ENCODE results near the gene LRMDA. TPM values are rescaled to one million over a fixed set of nuclear protein-coding genes. Genes with fewer than 3 reads are reported as not detected.

The LRMDA gene
- polyA plus RNA-seq, 3 donors: 7.2 to 20.6 (median 14.4) TPM

DNA sequence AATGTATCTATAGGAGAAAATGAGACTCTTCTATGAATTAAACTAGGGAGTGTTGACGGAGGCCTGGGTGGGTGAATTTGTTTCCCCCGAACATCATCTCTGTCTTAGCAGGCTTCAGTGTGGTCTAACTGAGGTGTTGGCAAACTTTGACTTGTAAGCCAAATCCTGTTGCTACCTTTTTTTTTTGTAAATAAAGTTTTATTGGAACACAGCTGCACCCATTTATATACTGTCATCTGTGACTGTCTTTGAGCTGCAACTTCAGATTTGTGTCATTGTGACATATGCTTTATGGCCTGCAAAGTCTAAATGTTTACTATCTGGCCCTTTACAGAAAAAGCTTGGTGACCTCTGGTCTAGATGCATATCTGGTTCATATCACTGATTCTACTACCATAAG, 455.9 kb downstream of the LRMDA start:
- H3K27ac ChIP-seq (ENCODE audit: low read depth, low read length): no peak overlapping the region
- WGBS, 3 donors: 96 to 98% (median 96%) methylated on average over 2 of the region's 2 CpGs

DNA sequence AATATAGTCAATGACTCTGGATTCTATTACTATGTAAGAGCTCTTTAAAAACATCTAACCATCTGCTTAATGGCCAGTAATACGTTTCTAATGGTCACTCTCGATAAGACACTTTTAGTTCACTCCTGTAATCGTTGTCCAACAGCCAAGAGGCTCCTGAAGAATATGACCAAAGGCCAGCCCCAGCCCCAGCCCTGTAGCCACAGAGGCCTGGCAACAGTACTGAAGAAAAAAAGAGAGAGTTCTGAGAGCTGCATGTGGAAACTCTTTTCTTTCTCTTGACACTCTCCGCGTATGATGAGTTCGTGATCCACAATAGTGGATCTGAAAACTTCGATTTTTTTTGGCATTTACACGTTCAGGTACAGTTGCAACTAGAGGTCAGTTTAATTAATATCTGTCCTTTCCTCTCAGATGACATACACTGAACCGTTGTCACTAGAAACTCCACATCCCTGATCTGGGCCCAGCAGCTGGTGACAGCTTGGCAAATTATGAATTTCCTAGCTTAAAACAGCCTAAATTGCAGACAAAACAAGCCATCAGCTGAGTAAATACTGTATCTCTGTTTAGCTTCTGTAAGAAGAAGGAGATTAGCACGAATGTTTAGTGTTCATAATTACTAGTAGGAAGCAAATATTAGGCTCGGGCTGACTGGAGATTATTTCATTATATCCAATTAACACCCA, 456.7 kb downstream of the LRMDA start:
- WGBS, 3 donors: 69 to 89% (median 74%) methylated on average over 11 of the region's 11 CpGs

GRCh38 chr10:75889051-75889450, 457.6 kb downstream of the LRMDA start:
- no peak overlapping the region for H3K27ac ChIP-seq (ENCODE audit: low read depth, low read length)
- 94 to 99% (median 98%) methylated on average over 2 of the region's 2 CpGs for WGBS, 3 donors

More for the DNA sequence above, 456.7 kb downstream of the LRMDA start:
- no peak overlapping the region for H3K27ac ChIP-seq (ENCODE audit: low read depth, low read length)

DNA sequence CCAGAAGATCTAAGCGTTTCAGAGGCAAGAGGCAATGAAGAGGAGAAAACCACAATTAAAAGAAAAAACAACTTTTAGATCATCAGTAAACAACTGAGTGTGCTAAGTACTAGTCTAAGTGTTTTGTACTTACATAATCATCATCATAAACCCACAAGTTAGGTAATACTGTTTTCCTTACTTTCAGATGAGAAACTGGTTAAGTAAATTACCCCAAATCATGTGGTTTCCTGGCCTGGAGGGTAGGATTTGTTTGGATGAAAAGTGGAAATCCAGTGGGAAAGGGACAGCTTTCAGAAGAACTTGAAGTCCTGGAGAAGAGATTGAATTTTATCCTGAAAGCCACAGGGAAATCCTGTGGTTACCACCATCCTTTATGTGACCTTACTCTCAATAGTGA, 463.3 kb downstream of the LRMDA start:
- no peak overlapping the region for H3K27ac ChIP-seq (ENCODE audit: low read depth, low read length)
- 88 to 97% (median 95%) methylated on average over 1 of the region's 1 CpG for WGBS, 3 donors

GRCh38 chr10:75895259-75895658, 463.8 kb downstream of the LRMDA start:
- H3K27ac ChIP-seq (ENCODE audit: low read depth, low read length): no peak overlapping the region

DNA sequence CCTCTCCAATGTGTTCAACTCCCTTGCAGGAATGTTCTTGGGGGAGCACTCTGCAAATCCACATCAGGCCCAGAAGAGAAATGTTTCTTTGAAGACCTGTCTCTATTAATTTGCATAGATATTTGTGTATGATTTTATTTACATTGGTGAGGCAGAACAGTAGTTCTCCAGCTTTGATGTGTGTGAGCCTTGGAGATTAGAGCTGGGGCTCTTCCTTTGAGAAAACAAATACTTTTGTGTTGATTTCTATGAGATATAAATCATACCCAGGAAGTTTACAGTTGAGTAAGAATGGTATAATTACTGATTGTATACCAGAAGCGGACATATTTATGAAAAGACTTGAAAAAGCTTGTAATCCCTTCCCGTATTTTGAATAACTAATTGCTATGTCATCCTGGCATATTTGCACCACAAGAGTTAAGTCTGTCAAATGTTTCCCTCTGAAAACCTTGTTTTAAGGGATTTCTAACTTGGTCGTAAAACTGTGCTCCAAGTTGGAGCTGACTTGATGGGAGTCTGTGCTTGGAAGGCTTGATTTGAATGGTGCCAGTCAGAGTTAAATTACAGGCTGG, 468.5 kb downstream of the LRMDA start:
- 89 to 94% (median 94%) methylated on average over 3 of the region's 3 CpGs for WGBS, 3 donors
- no peak overlapping the region for H3K27ac ChIP-seq (ENCODE audit: low read depth, low read length)

DNA sequence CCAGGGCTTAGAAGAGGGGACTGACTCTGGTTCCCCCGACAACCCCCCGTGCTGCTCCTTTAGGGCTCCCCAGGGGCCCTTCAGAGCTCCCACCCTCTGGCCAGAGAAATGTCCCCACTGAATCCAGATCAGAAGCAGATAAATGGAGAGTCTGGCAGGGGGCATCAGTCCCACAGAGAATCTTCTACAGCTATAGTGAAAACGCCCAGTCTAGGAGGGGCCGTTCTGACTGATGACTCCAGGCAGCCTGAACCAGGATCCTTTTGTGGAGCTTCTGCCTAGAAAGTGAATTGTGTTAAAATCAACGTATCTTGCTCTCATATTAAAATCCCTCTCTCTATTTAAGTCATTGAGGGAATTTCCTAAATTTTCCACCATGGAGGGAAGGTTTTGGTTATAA, 471.4 kb downstream of the LRMDA start:
- H3K27ac ChIP-seq (ENCODE audit: low read depth, low read length): no peak overlapping the region
- 82 to 89% (median 83%) methylated on average over 5 of the region's 5 CpGs for WGBS, 3 donors

- H3K27ac ChIP-seq (ENCODE audit: low read depth, low read length): no peak overlapping the region
- WGBS, 3 donors: 44 to 58% (median 56%) methylated on average over 15 of the region's 15 CpGs
Measured at GRCh38 chr10:75904499-75905283, 473.3 kb downstream of the LRMDA start.

GRCh38 chr10:75905490-75905889, 474.1 kb downstream of the LRMDA start:
- WGBS, 3 donors: 83 to 91% (median 84%) methylated on average over 4 of the region's 4 CpGs
- no peak overlapping the region for H3K27ac ChIP-seq (ENCODE audit: low read depth, low read length)

DNA sequence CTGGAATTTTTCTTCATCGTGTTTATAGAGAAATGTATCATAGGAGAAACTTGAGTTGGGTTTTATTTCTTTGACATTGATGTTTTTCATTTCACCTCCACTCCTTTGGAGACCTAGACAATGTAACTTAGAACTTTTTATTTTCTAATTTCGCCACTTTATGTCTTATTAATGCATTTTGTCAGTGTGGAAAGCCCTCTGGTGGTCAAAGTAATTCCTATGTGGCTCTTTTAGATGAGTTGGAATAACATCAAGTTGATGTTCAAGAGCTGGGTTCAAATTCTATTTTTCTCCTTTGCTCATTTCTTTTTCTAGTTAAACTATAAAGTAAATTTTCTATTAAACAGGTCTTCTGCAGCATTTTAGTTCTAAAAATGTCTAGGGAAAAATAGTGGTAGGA, 478.6 kb downstream of the LRMDA start:
- H3K27ac ChIP-seq (ENCODE audit: low read depth, low read length): no peak overlapping the region
- WGBS, 3 donors: 60 to 73% (median 69%) methylated on average over 2 of the region's 2 CpGs

GRCh38 chr10:75911426-75911825, 480.0 kb downstream of the LRMDA start:
- WGBS, 3 donors: 85 to 94% (median 92%) methylated on average over 2 of the region's 2 CpGs
- no peak overlapping the region for H3K27ac ChIP-seq (ENCODE audit: low read depth, low read length)

GRCh38 chr10:75916906-75917305, 485.5 kb downstream of the LRMDA start:
- 85 to 97% (median 86%) methylated on average over 3 of the region's 3 CpGs for WGBS, 3 donors
- H3K27ac ChIP-seq (ENCODE audit: low read depth, low read length): no peak overlapping the region

DNA sequence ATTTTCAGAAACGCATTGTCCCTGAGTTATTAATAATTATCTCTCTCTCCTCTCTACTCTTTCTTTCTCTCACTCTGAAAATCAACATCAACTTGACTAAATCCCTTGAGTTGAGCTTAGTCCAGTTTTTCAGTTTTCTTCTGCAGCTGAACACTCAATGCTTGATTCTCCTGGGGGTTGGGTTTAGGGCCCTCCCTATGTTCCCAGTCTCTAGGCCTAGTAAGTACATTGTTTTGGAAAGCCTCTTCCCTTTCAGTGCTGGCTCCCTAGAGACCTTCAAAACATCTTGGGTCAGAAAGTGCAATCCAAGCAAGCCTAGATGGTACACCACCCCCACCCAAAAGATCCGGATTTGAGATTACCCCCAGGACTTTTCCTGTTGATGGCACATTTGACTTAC, 488.5 kb downstream of the LRMDA start:
- no peak overlapping the region for H3K27ac ChIP-seq (ENCODE audit: low read depth, low read length)
- 58 to 74% (median 72%) methylated on average over 2 of the region's 2 CpGs for WGBS, 3 donors

- no peak overlapping the region for H3K27ac ChIP-seq (ENCODE audit: low read depth, low read length)
Measured at GRCh38 chr10:75922435-75922834, 491.0 kb downstream of the LRMDA start.

- WGBS, 3 donors: 62 to 85% (median 63%) methylated on average over 9 of the region's 9 CpGs
- no peak overlapping the region for H3K27ac ChIP-seq (ENCODE audit: low read depth, low read length)
Measured at GRCh38 chr10:75924309-75924902, 493.0 kb downstream of the LRMDA start.

DNA sequence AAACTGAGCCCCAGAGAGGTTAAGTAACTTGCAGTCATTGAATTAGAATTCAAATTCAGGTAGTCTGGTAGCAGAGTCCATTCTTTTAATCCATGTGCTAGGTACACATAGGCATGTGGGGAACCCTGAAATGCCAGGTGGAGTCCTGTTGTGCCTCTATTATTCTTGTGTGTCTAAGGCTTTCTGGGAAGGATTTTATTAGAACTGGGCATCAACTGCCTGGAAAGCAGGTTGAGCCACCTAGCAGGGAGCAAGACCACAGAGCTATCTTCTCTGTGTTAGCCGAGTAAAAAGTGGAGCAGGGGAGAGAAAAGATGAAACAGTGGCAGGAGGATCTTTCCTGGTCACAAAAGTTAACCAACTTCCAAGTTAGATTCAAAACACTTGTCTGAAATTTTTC, 494.6 kb downstream of the LRMDA start:
- WGBS, 3 donors: 96 to 100% (median 96%) methylated on average over 1 of the region's 1 CpG
- no peak overlapping the region for H3K27ac ChIP-seq (ENCODE audit: low read depth, low read length)

- H3K27ac ChIP-seq (ENCODE audit: low read depth, low read length): no peak overlapping the region
- 74 to 96% (median 95%) methylated on average over 4 of the region's 4 CpGs for WGBS, 3 donors
Measured at GRCh38 chr10:75926763-75927162, 495.3 kb downstream of the LRMDA start.

DNA sequence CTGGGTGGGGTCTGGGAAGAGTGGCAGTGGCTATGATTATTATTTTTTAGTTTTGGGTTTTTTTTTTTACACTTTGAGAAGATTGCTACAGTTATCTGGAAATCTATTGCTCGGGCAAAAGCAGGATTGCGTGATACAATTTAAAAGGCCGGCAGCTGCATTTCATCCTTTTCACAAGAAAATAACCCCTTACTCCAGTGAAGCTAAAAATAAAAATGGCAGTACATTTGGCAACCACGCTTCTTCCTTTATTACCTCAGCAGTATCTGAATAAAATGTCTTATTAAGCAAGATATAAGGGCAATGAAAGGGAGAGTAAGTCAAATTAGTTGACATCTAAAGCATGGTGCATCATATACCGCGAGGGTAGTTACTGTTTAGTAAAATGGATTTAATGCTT, 496.8 kb downstream of the LRMDA start:
- no peak overlapping the region for H3K27ac ChIP-seq (ENCODE audit: low read depth, low read length)
- 83 to 95% (median 86%) methylated on average over 6 of the region's 6 CpGs for WGBS, 3 donors

- 67 to 93% (median 69%) methylated on average over 2 of the region's 2 CpGs for WGBS, 3 donors
- H3K27ac ChIP-seq (ENCODE audit: low read depth, low read length): no peak overlapping the region
Measured at GRCh38 chr10:75929630-75930161, 498.3 kb downstream of the LRMDA start.
